HepG2 (cell line): Measurements from ENCODE around the gene CDC14B.

ENCODE experiments used
- CTCF ChIP-seq: sonication (generic); formaldehyde crosslinking; IDR thresholded peaks from 2 replicates; pipeline ENCODE4 v1.5.0; 2020; ENCODE audit warnings: mild to moderate bottlenecking, missing genetic modification reagents, moderate library complexity
- DNMT3B ChIP-seq: conservative IDR thresholded peaks from 2 replicates; pipeline ENCODE4 v1.6.1; 2016; ENCODE audit warnings: missing biosample characterization, control low read depth
- FOXK1 ChIP-seq: sonication (generic); formaldehyde crosslinking; IDR thresholded peaks from 2 replicates; pipeline ENCODE4 v1.4.0; 2020; ENCODE audit warnings: low read depth, missing genetic modification reagents, borderline replicate concordance
- HDAC6 ChIP-seq: fragments of 200-600 bp; sonication (generic); IDR thresholded peaks from 2 replicates; pipeline ENCODE4 v1.7.0; 2017; ENCODE audit warnings: mild to moderate bottlenecking, antibody characterized with exemption, low read length, low read depth
- SALL2 ChIP-seq: sonication (generic); formaldehyde crosslinking; IDR thresholded peaks from 2 replicates; pipeline ENCODE4 v1.8.1; 2023; ENCODE audit warnings: mild to moderate bottlenecking, missing genetic modification reagents, inconsistent platforms
- TBL1XR1 ChIP-seq: fragments of 150-350 bp; IDR thresholded peaks from 2 replicates; pipeline ENCODE4 v1.6.1; 2014; ENCODE audit warnings: borderline replicate concordance, low read length; ENCODE audit not compliant: partially characterized antibody

DNA sequence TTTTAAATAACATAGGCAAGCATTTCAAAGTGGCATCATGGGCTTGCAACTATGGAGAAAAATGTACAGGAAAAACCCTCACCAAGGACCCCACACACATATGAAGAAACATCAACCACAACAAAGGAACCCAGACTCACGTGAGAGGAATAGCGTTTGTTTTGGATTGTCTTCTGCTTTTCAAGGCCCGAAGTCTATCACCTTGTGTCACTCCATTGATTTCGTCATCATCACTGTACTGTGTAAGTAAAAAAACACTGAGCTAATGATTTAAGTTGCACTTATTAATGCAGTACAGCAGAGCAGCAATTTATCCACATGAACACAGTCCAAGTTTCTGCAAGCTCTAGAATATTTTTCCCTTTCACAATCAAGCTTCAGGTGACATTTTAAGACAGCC is 97.3 kb downstream of the CDC14B start:
- TF ChIP-seq CTCF (no peak), HDAC6 (no peak), FOXK1 (CRISPR knock-in tag) (no peak), TBL1XR1 (no peak), SALL2 (no peak), DNMT3B (no peak)
